ENCODE results near the gene BST2. TPM values are rescaled to one million over a fixed set of nuclear protein-coding genes. Genes with fewer than 3 reads are reported as not detected.
"Not testable (repeated sequence)": the region's sequence is repeated elsewhere in the genome, so short reads cannot be mapped to it uniquely, and the experiment has no call there.

Gene BST2
- polyA plus RNA-seq, 1 of the 3 experiments (the other 2 are of a cell fraction) = 5.7 TPM

GRCh38 chr19:17363852-17364605, 41.4 kb downstream of the BST2 start:
- H3K36me3 ChIP-seq (replicated peaks in 1 of 2; ENCODE audit: control insufficient read depth in 1 of 2, insufficient read depth in 2 of 2, low read length in 1 of 2); H3K27me3 ChIP-seq (ENCODE audit: insufficient read depth); H3K9ac ChIP-seq; DNase-seq; H3K4me1 ChIP-seq (ENCODE audit: control insufficient read depth in 1 of 2, insufficient read depth in 2 of 2, low read depth in 1 of 2, low read length in 1 of 2); H2AFZ ChIP-seq (ENCODE audit: low read depth); POLR2A ChIA-PET; H3F3A ChIP-seq (replicated peaks; ENCODE audit: insufficient read depth); H4K20me1 ChIP-seq (ENCODE audit: insufficient read depth); H3K4me2 ChIP-seq; H3K9me3 ChIP-seq; H3K27ac ChIP-seq (ENCODE audit: low read depth in 2 of 2, low read length in 1 of 2); H3K79me2 ChIP-seq (ENCODE audit: insufficient read depth); H3K4me3 ChIP-seq (ENCODE audit: low read depth in 2 of 2, low read length in 1 of 2); H3K9me2 ChIP-seq: not testable (repeated sequence)
- 68% methylated on average over 20 of the region's 20 CpGs for WGBS (ENCODE audit: low lambda C conversion rate)
- CTCF ChIA-PET = interaction anchor here (2.0 to 3.1 kb wide), 2 partner anchors 15 to 21 kb away, joined by 4 to 14 read pairs; no protein-coding TSS in a partner anchor

- CTCF ChIA-PET = interaction anchor here (1.7 kb wide), 2 partner anchors 24 to 26 kb away, joined by 3 to 5 read pairs; no protein-coding TSS in a partner anchor
- Histone ChIP-seq H2AFZ (ENCODE audit: low read depth) (no peak overlapping the region), H3K9me2 (no peaks in the 10 kb centered on the region), H4K20me1 (ENCODE audit: insufficient read depth) (no peaks in the 10 kb centered on the region), H3K27me3 (ENCODE audit: insufficient read depth) (no peaks in the 10 kb centered on the region), H3K27ac (ENCODE audit: low read depth in 2 of 2, low read length in 1 of 2) (no peak overlapping the region), H3K9me3 (no peaks in the 10 kb centered on the region), H3K36me3 (replicated peaks in 1 of 2; ENCODE audit: control insufficient read depth in 1 of 2, insufficient read depth in 2 of 2, low read length in 1 of 2) (no peaks in the 10 kb centered on the region), H3K4me3 (ENCODE audit: low read depth in 2 of 2, low read length in 1 of 2) (no peak overlapping the region), H3K79me2 (ENCODE audit: insufficient read depth) (no peaks in the 10 kb centered on the region), H3K4me1 (ENCODE audit: control insufficient read depth in 1 of 2, insufficient read depth in 2 of 2, low read depth in 1 of 2, low read length in 1 of 2) (no peaks in the 10 kb centered on the region), H3F3A (replicated peaks; ENCODE audit: insufficient read depth) (no peaks in the 10 kb centered on the region), H3K9ac (no peak overlapping the region), H3K4me2 (no peak overlapping the region)
- no peak for DNase-seq
- 46% methylated on average over 5 of the region's 6 CpGs for WGBS (ENCODE audit: low lambda C conversion rate)
- POLR2A ChIA-PET = no interaction called here
- TF ChIP-seq JUND (IDR thresholded peaks at IDR 0.05) = no peak
- TF ChIP-seq CTCF (IDR thresholded peaks at IDR 0.05) = no peak
- no peak for TF ChIP-seq NRF1 (IDR thresholded peaks at IDR 0.05; ENCODE audit: low read depth, low read length)
- TF ChIP-seq CHD2 (IDR thresholded peaks at IDR 0.05; ENCODE audit: low read length, partially characterized antibody) = no peak
- TF ChIP-seq MXI1 (IDR thresholded peaks at IDR 0.05; ENCODE audit: low read depth, low read length) = no peak
- TF ChIP-seq POLR2AphosphoS5 (IDR thresholded peaks at IDR 0.05; ENCODE audit: low read depth, low read length) = no peak
- no peak for TF ChIP-seq GABPA (IDR thresholded peaks at IDR 0.05; ENCODE audit: low read depth)
- no peak for TF ChIP-seq TAF1 (IDR thresholded peaks at IDR 0.05; ENCODE audit: borderline replicate concordance, low read depth, low read length)
- TF ChIP-seq SMC3 (IDR thresholded peaks at IDR 0.05; ENCODE audit: low read depth, low read length) = no peak
- TF ChIP-seq GATA2 (CRISPR knock-in tag; IDR thresholded peaks at IDR 0.05) = no peak
- TF ChIP-seq USF2 (IDR thresholded peaks at IDR 0.05; ENCODE audit: borderline replicate concordance, low read depth, low read length) = no peak
- no peak for TF ChIP-seq FOXM1 (IDR thresholded peaks at IDR 0.05; ENCODE audit: low read depth)
- no peak for TF ChIP-seq MAX (IDR thresholded peaks at IDR 0.05; ENCODE audit: low read depth)
- no peak for TF ChIP-seq MEF2A (IDR thresholded peaks at IDR 0.05; ENCODE audit: borderline replicate concordance, low read depth)
- TF ChIP-seq ZBTB33 (IDR thresholded peaks at IDR 0.05; ENCODE audit: borderline replicate concordance, low read depth) = no peak
- TF ChIP-seq REST (IDR thresholded peaks at IDR 0.05; ENCODE audit: low read depth, low read length) = no peak
- TF ChIP-seq TCF12 (IDR thresholded peaks at IDR 0.05) = no peak
Measured at GRCh38 chr19:17359905-17360800, 45.3 kb downstream of the BST2 start.
